IMR-90 (cell line): ENCODE measurements around the gene HUNK. TPM values are rescaled to one million over a fixed set of nuclear protein-coding genes. Genes with fewer than 3 reads are reported as not detected.

Experiments
- ATAC-seq: fragments of 200-7000 bp; cut with Tn5 transposase; 2 replicates; pipeline ENCODE4 v1.9.1; 2020; ENCODE audit warnings: low read depth, mild to moderate bottlenecking, moderate library complexity
- BruUV-seq: library from RNA; stranded (reverse); fragments of 400-500 nt; replicated peaks from 2 replicates; lab custom pipeline; 2021; lab: Mats Ljungman, UMichigan
- CTCF ChIA-PET: fragments of 300-600 bp; formaldehyde crosslinking; extraction: SDS; loops from one replicate; lab custom pipeline; 2021; ENCODE audit warnings: antibody characterized with exemption; lab: Yijun Ruan, JAX
- POLR2A ChIA-PET: fragments of 300-600 bp; sonication (Branson Sonifier 250); formaldehyde crosslinking; loops from one replicate; lab custom pipeline; 2022; ENCODE audit warnings: antibody characterized with exemption; ENCODE audit not compliant: unreplicated experiment; lab: Charles Lee
- DNase-seq: peaks from one replicate; pipeline ENCODE4 v3.0.0; 2013
- H2AFZ ChIP-seq: replicated peaks from 2 replicates; pipeline ENCODE3; 2013; ENCODE audit warnings: low read length, mild to moderate bottlenecking; ENCODE audit not compliant: poor library complexity
- H2AK5ac ChIP-seq: 2 replicates; pipeline ENCODE4 v1.6.1; 2013; ENCODE audit warnings: low read depth, low read length, inconsistent platforms
- H2AK9ac ChIP-seq: replicated peaks from 2 replicates; pipeline ENCODE3; 2013; ENCODE audit warnings: mild to moderate bottlenecking, low read depth, low read length, moderate library complexity; ENCODE audit not compliant: poor library complexity
- H2BK120ac ChIP-seq: 2 replicates; pipeline ENCODE4 v1.6.1; 2013; ENCODE audit warnings: low read depth, low read length, inconsistent platforms
- H2BK15ac ChIP-seq: 3 replicates; pipeline ENCODE4 v1.6.1; 2013; ENCODE audit warnings: low read depth, low read length, inconsistent platforms
- H2BK20ac ChIP-seq: 2 replicates; pipeline ENCODE4 v1.6.1; 2013; ENCODE audit warnings: low read depth, mild to moderate bottlenecking, inconsistent platforms, low read length, moderate library complexity
- H2BK5ac ChIP-seq: 2 replicates; pipeline ENCODE4 v1.6.1; 2013; ENCODE audit warnings: mild to moderate bottlenecking, low read depth, low read length, inconsistent platforms; ENCODE audit not compliant: poor library complexity, severe bottlenecking
- H3K14ac ChIP-seq: replicated peaks from 2 replicates; pipeline ENCODE4 v1.6.1; 2013; ENCODE audit warnings: low read depth, low read length, inconsistent platforms
- H3K18ac ChIP-seq: 2 replicates; pipeline ENCODE4 v1.6.1; 2013; ENCODE audit warnings: low read depth, low read length, control low read depth
- H3K23ac ChIP-seq: 2 replicates; pipeline ENCODE4 v1.6.1; 2013; ENCODE audit warnings: low read depth, low read length, inconsistent platforms
- H3K27ac ChIP-seq: 2 replicates; pipeline ENCODE4 v1.5.1; 2013; ENCODE audit warnings: mild to moderate bottlenecking, control low read depth, low read length; ENCODE audit not compliant: insufficient read depth
- H3K27me3 ChIP-seq: 2 replicates; pipeline ENCODE4 v1.6.1; 2013; ENCODE audit warnings: low read length; ENCODE audit not compliant: control insufficient read depth, insufficient read depth
- H3K36me3 ChIP-seq: 2 replicates; pipeline ENCODE4 v1.6.1; 2013; ENCODE audit warnings: low read length, mixed read lengths; ENCODE audit not compliant: control insufficient read depth, insufficient read depth
- H3K4ac ChIP-seq: 2 replicates; pipeline ENCODE4 v1.6.1; 2013; ENCODE audit warnings: low read depth, low read length, inconsistent platforms
- H3K4me1 ChIP-seq: 2 replicates; pipeline ENCODE4 v1.6.1; 2013; ENCODE audit warnings: low read length, mixed read lengths; ENCODE audit not compliant: control insufficient read depth, insufficient read depth
- H3K4me2 ChIP-seq: 2 replicates; pipeline ENCODE4 v1.6.1; 2013; ENCODE audit warnings: low read depth, mild to moderate bottlenecking, control low read depth, low read length, moderate library complexity
- H3K4me3 ChIP-seq: 2 replicates; pipeline ENCODE4 v1.5.1; 2013; ENCODE audit warnings: low read depth, mild to moderate bottlenecking, control low read depth, low read length, moderate library complexity; ENCODE audit not compliant: insufficient read depth
- H3K56ac ChIP-seq: 2 replicates; pipeline ENCODE4 v1.6.1; 2013; ENCODE audit warnings: low read length, inconsistent platforms; ENCODE audit not compliant: insufficient read depth; ENCODE audit errors: extremely low read depth
- H3K79me1 ChIP-seq, 2 experiments: 2 replicates each; pipeline ENCODE4 v1.6.1; 2013; ENCODE audit warnings: low read length in 2 of 2, inconsistent platforms in 1 of 2, low read depth in 1 of 2
- H3K9ac ChIP-seq: 2 replicates; pipeline ENCODE4 v1.6.1; 2013; ENCODE audit warnings: low read depth, low read length, control low read depth
- H3K9me1 ChIP-seq: 2 replicates; pipeline ENCODE4 v1.6.1; 2013; ENCODE audit warnings: low read length, inconsistent platforms; ENCODE audit not compliant: insufficient read depth
- H3K9me3 ChIP-seq: 2 replicates; pipeline ENCODE4 v1.6.1; 2013; ENCODE audit warnings: low read length; ENCODE audit not compliant: control insufficient read depth, insufficient read depth
- H4K20me1 ChIP-seq: 2 replicates; pipeline ENCODE4 v1.6.1; 2013; ENCODE audit warnings: low read length, inconsistent platforms; ENCODE audit not compliant: insufficient read depth
- H4K5ac ChIP-seq: 2 replicates; pipeline ENCODE4 v1.6.1; 2013; ENCODE audit warnings: mild to moderate bottlenecking, low read depth, low read length, control low read depth
- H4K8ac ChIP-seq, 2 experiments: 2 replicates each; pipeline ENCODE4 v1.6.1; 2013; ENCODE audit warnings: low read depth in 2 of 2, low read length in 2 of 2, control low read depth in 1 of 2, inconsistent platforms in 1 of 2
- H4K91ac ChIP-seq: 2 replicates; pipeline ENCODE4 v1.6.1; 2013; ENCODE audit warnings: low read depth, low read length, inconsistent platforms; ENCODE audit not compliant: insufficient read depth
- CEBPB ChIP-seq: IDR thresholded peaks from 2 replicates; pipeline ENCODE4 v1.6.1; 2012; ENCODE audit warnings: low read depth, low read length, improper control_type of control experiment
- FOS ChIP-seq: fragments of 150-350 bp; IDR thresholded peaks from 2 replicates; pipeline ENCODE4 v1.6.1; 2016; ENCODE audit warnings: low read depth, low read length
- MAFK ChIP-seq: IDR thresholded peaks from 2 replicates; pipeline ENCODE4 v1.6.1; 2012; ENCODE audit warnings: low read depth, low read length, improper control_type of control experiment
- MAZ ChIP-seq: IDR thresholded peaks from 2 replicates; pipeline ENCODE4 v1.6.1; 2012; ENCODE audit warnings: low read depth, mild to moderate bottlenecking, low read length, improper control_type of control experiment, moderate library complexity, borderline replicate concordance
- MXI1 ChIP-seq: IDR thresholded peaks from 2 replicates; pipeline ENCODE4 v1.6.1; 2012; ENCODE audit warnings: low read depth, mild to moderate bottlenecking, low read length, moderate library complexity, borderline replicate concordance
- POLR2A ChIP-seq: IDR thresholded peaks from 2 replicates; pipeline ENCODE4 v1.6.1; 2012; ENCODE audit warnings: mild to moderate bottlenecking, low read depth, low read length
- RCOR1 ChIP-seq: IDR thresholded peaks from 2 replicates; pipeline ENCODE4 v1.6.1; 2012; ENCODE audit warnings: mild to moderate bottlenecking, low read length, improper control_type of control experiment; ENCODE audit not compliant: insufficient replicate concordance
- SMC3 ChIP-seq: fragments of 150-350 bp; IDR thresholded peaks from 2 replicates; pipeline ENCODE4 v1.6.1; 2016; ENCODE audit warnings: low read depth, mild to moderate bottlenecking, antibody characterized with exemption, low read length, moderate library complexity
- USF2 ChIP-seq: fragments of 150-350 bp; IDR thresholded peaks from 2 replicates; pipeline ENCODE4 v1.6.1; 2017; ENCODE audit warnings: mild to moderate bottlenecking, antibody characterized with exemption, low read length, low read depth
- WGBS, 2 experiments: methylation state at CpG; one replicate each; pipeline versions ENCODE4 v1.1.5 to v1.1.7; 2013; ENCODE audit warnings: missing lambda C conversion rate in 2 of 2; ENCODE audit not compliant: insufficient read length in 1 of 2; ENCODE audit errors: extremely low coverage in 2 of 2; 5-methylcytosine and 5-hydroxymethylcytosine counted together
- dilution Hi-C: fragments of 300-500 bp; cut with HindIII; formaldehyde crosslinking; loops from one replicate; pipeline ENCODE4 v1.14.3; 2018; ENCODE audit warnings: low sequenced_read_pairs; ENCODE audit not compliant: unreplicated experiment
- in situ Hi-C: fragments of 300-500 bp; cut with MboI; formaldehyde crosslinking; loops from 3 replicates; pipeline ENCODE4 v1.14.3; 2019; ENCODE audit warnings: low sequenced_read_pairs, inconsistent platforms, mixed read lengths
- intact Hi-C: fragments of 100-400 bp; cut with micrococcal nuclease; formaldehyde crosslinking; loops from 2 replicates; pipeline ENCODE4 v1.10.0; 2022
- polyA plus RNA-seq, 3 experiments: library from polyadenylated mRNA; depleted of rRNA; stranded (reverse); fragments of >200 nt; gene quantifications; 2 replicates each; pipeline ENCODE4 v1.2.3, GENCODE V29; 2012; ENCODE audit warnings: low replicate concordance in 1 of 3
- total RNA-seq: library from RNA; depleted of rRNA; stranded (reverse); fragments of >200 nt; gene quantifications from 2 replicates; pipeline ENCODE4 v1.2.3, GENCODE V29; 2012
- TF ChIP-seq, protein P1 (sequence below): conservative IDR thresholded peaks from 2 replicates; pipeline ENCODE4 v1.5.1; 2012; ENCODE audit warnings: mild to moderate bottlenecking, low read depth, low read length, improper control_type of control experiment

HUNK gene
- total and polyA plus RNA-seq, 2 of the 4 experiments (the other 2 are of a cell fraction) = 1.0 to 2.0 TPM

GRCh38 chr21:31870472-31871193 lies 2.2 kb upstream of the HUNK start:
- Histone ChIP-seq H3K18ac (no peak overlapping the region), H4K8ac (no peak overlapping the region), H4K5ac (no peak overlapping the region), H3K4me1 (peaks cover 4% of the 10 kb centered on the region; the same call in 1 of the 2 replicates), H2BK120ac (no peak overlapping the region), H4K91ac (no peak overlapping the region), H3K23ac (no peak overlapping the region), H2BK20ac (no peak overlapping the region), H2AK9ac (no peak overlapping the region), H3K4me3 (no peak overlapping the region), H3K4me2 (no peak overlapping the region), H2AFZ (no peak overlapping the region), H4K20me1 (0 out of 2 replicates have a peak, but pooled peaks cover 4% of the 10 kb centered on the region), H3K27ac (no peak overlapping the region), H3K27me3 (peaks cover 18% of the 10 kb centered on the region), H3K9me3 (no peaks in the 10 kb centered on the region), H3K9ac (no peak overlapping the region), H2BK15ac (no peak overlapping the region), H2AK5ac (no peak overlapping the region), H3K56ac (no peak overlapping the region), H2BK5ac (no peak overlapping the region), H3K79me1 (peaks cover 0 to 13% of the 10 kb centered on the region in 2 experiments; a peak in 1 of 4 replicates), H3K36me3 (no peaks in the 10 kb centered on the region), H3K14ac (no peak overlapping the region), H3K9me1 (no peaks in the 10 kb centered on the region), H3K4ac (no peak overlapping the region)
- 40% methylated on average over 2 of the region's 8 CpGs; no CpG with 5 or more reads in 1 of the 2 experiments for WGBS, 2 experiments
- in situ Hi-C loops (no loop called here), intact Hi-C loops (no loop called here), dilution Hi-C loops (no loop called here)
- DNase-seq = no peak
- ATAC-seq = no peak
- no peak for TF ChIP-seq CEBPB
- TF ChIP-seq RCOR1 = no peak
- TF ChIP-seq FOS = no peak
- TF ChIP-seq MAZ = no peak
- no peak for TF ChIP-seq SMC3
- no peak for TF ChIP-seq USF2
- TF ChIP-seq, protein P1, sequence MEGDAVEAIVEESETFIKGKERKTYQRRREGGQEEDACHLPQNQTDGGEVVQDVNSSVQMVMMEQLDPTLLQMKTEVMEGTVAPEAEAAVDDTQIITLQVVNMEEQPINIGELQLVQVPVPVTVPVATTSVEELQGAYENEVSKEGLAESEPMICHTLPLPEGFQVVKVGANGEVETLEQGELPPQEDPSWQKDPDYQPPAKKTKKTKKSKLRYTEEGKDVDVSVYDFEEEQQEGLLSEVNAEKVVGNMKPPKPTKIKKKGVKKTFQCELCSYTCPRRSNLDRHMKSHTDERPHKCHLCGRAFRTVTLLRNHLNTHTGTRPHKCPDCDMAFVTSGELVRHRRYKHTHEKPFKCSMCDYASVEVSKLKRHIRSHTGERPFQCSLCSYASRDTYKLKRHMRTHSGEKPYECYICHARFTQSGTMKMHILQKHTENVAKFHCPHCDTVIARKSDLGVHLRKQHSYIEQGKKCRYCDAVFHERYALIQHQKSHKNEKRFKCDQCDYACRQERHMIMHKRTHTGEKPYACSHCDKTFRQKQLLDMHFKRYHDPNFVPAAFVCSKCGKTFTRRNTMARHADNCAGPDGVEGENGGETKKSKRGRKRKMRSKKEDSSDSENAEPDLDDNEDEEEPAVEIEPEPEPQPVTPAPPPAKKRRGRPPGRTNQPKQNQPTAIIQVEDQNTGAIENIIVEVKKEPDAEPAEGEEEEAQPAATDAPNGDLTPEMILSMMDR = no peak
- TF ChIP-seq MAFK = no peak
- TF ChIP-seq POLR2A = no peak
- TF ChIP-seq MXI1 = no peak
- POLR2A ChIA-PET = no interaction called here
- no TSS peak for BruUV-seq
- CTCF ChIA-PET = interaction anchor here (1.0 kb wide), 1 partner anchor 387 kb away, joined by 3 read pairs; no protein-coding TSS in a partner anchor
